Heart left ventricle (tissue), 13 donors: ENCODE data around the gene STRBP.

Experiments used
- CTCF ChIP-seq, 12 donors: fragments of 200-600 bp; sonication (generic) in 4 of 12; IDR thresholded peaks; one replicate each; pipeline versions ENCODE4 v1.5.0 to v1.8.0; 2018 to 2022; ENCODE audit warnings: antibody characterized with exemption in 12 of 12, mild to moderate bottlenecking in 5 of 12
- POLR2A ChIP-seq, 2 donors: fragments of 450-650 bp; IDR thresholded peaks; one replicate each; pipeline ENCODE4 v1.6.1; 2017; ENCODE audit warnings: antibody characterized with exemption in 2 of 2, mild to moderate bottlenecking in 2 of 2, moderate library complexity in 2 of 2
- donor health status: ischemic (EF 13 %, LVEDD 7.1; RV severe dilation, severe dysfunction).
- donor health status: DM: no; HTN: yes; CAD: no.
- donor health status: DM: no; HTN: no; CAD: no.
- donor health status: ischemic (EF 25% LVEDD 6.9; RV normal size, moderate dysfunction).
- donor health status: ischemic (EF 25% LVEDD 5.7; RV mildly dilated, moderate dysfunction).
- donor health status: ischemic (EF 35%, LVEDD 5.7; RV mildly dilated, moderate dysfunction).
- donor health status: nonischemic (EF 11% LVEDD 7.7; RV severe dilation, severe dysfunction).
- donor health status: DM: yes; HTN: yes; CAD: no.
- donor health status: PGD.
- donor health status: ischemic (EF 29% LVEDD 5.4; RV normal size, mild dysfunction).
- donor health status: nonischemic (EF 23%, LVEDD 6.1; RV moderate dilation, normal function).

DNA sequence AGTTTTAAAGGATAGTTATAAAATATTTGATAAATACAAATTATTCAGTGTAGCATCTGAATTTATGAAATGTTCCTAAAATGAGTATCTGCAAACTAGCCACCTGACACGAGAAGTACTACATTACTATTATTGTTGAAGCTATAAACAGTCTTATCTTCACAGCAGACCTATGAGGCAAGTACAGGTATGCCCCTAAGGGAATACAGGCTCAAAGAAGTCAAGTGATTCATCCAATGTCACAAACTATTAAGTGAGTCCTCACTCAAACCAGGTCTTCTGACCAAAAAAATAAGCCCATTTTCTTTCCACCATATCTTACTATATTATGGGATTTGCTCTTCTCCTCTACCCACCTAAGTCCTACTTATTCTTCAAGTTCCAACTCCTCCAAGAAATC lies 28.7 kb downstream of the STRBP start:
- TF ChIP-seq CTCF (IDR thresholded peaks at IDR 0.05) (no peak), POLR2A (IDR thresholded peaks at IDR 0.05) (no peak)
